HCT116 (cell line): ENCODE measurements around the gene OPTN. TPM values are rescaled to one million over a fixed set of nuclear protein-coding genes. Genes with fewer than 3 reads are reported as not detected.

Experiments
- ATAC-seq: fragments of 200-7000 bp; cut with Tn5 transposase; 2 replicates; pipeline ENCODE4 v1.9.1; 2020; ENCODE audit warnings: mild to moderate bottlenecking, moderate library complexity
- BruUV-seq: library from RNA; stranded (reverse); fragments of 400-500 nt; replicated peaks from 2 replicates; lab custom pipeline; 2021; lab: Mats Ljungman, UMichigan
- CTCF ChIA-PET: fragments of 300-600 bp; sonication (Branson Sonifier 250); formaldehyde crosslinking; loops from one replicate; lab custom pipeline; 2021; ENCODE audit warnings: antibody characterized with exemption; lab: Charles Lee
- POLR2A ChIA-PET: fragments of 300-600, 350-600 bp; sonication (Branson Sonifier 250); formaldehyde crosslinking; loops from one replicate; lab custom pipeline; 2021; ENCODE audit warnings: antibody characterized with exemption; lab: Charles Lee
- RAD21 ChIA-PET, 2 experiments: fragments of 300-600 bp; sonication (Branson Sonifier 250); formaldehyde crosslinking; loops; one replicate each; lab custom pipeline; 2023; ENCODE audit warnings: low total read pairs in 2 of 2; ENCODE audit not compliant: uncharacterized antibody in 2 of 2, unreplicated experiment in 2 of 2, low non-redundant PET in 1 of 2; lab: Charles Lee
- DNase-seq: peaks from one replicate; pipeline ENCODE4 v3.0.0-alpha.2; 2010; ENCODE audit warnings: low read depth, low spot score
- H2AFZ ChIP-seq: fragments of 200-600 bp; shearing (Covaris generic), sonication (generic); 2 replicates; pipeline ENCODE4 v1.6.1; 2017; ENCODE audit warnings: low read depth, mixed run types, mixed read lengths, antibody characterized with exemption, low read length; ENCODE audit not compliant: poor library complexity, severe bottlenecking
- H3K27ac ChIP-seq: 2 replicates; pipeline ENCODE4 v1.5.1; 2012; ENCODE audit warnings: low read depth, low read length
- H3K27me3 ChIP-seq: fragments of 200-600 bp; sonication (generic); 2 replicates; pipeline ENCODE4 v1.6.1; 2016; ENCODE audit warnings: mixed run types, low read length, mixed read lengths; ENCODE audit not compliant: insufficient read depth
- H3K36me3 ChIP-seq, 2 experiments: fragments of 200-500 bp in 1 of 2; fragments of 200-600 bp in 1 of 2; sonication (Bioruptor generic) in 1 of 2; sonication (generic) in 1 of 2; 2 replicates each; pipeline versions ENCODE4 v1.5.1 to v1.6.1; 2014 to 2016; ENCODE audit warnings: low read length in 2 of 2, inconsistent platforms in 1 of 2, mixed read lengths in 1 of 2, mixed run types in 1 of 2; ENCODE audit not compliant: insufficient read depth in 2 of 2, control insufficient read depth in 1 of 2
- H3K4me1 ChIP-seq, 2 experiments: fragments of 200-600 bp in 1 of 2; sonication (generic) in 1 of 2; 2 replicates each; pipeline versions ENCODE4 v1.5.1 to v1.6.1; 2012 to 2017; ENCODE audit warnings: low read length in 2 of 2, inconsistent platforms in 1 of 2, mild to moderate bottlenecking in 1 of 2, mixed read lengths in 1 of 2, mixed run types in 1 of 2, moderate library complexity in 1 of 2; ENCODE audit not compliant: insufficient read depth in 2 of 2, control insufficient read depth in 1 of 2
- H3K4me2 ChIP-seq: fragments of 200-600 bp; sonication (generic); 2 replicates; pipeline ENCODE4 v1.6.1; 2017; ENCODE audit warnings: mixed run types, low read length, mixed read lengths
- H3K4me3 ChIP-seq, 2 experiments: fragments of 200-600 bp in 1 of 2; sonication (generic) in 1 of 2; replicated peaks in 1 of 2; 2 replicates each; pipeline ENCODE4 v1.5.1; 2011 to 2016; ENCODE audit warnings: low read length in 2 of 2, control low read depth in 1 of 2, low read depth in 1 of 2, mild to moderate bottlenecking in 1 of 2, mixed read lengths in 1 of 2, mixed run types in 1 of 2
- H3K79me2 ChIP-seq: fragments of 200-600 bp; sonication (generic); 2 replicates; pipeline ENCODE4 v1.6.1; 2017; ENCODE audit warnings: mild to moderate bottlenecking, mixed run types, low read length, moderate library complexity, mixed read lengths; ENCODE audit not compliant: insufficient read depth
- H3K9ac ChIP-seq: fragments of 200-600 bp; sonication (generic); 2 replicates; pipeline ENCODE4 v1.6.1; 2016; ENCODE audit warnings: low read length, mixed read lengths
- H3K9me2 ChIP-seq: fragments of 200-600 bp; sonication (generic), shearing (Covaris generic); 2 replicates; pipeline ENCODE4 v1.6.1; 2017; ENCODE audit warnings: mixed run types, mild to moderate bottlenecking, moderate library complexity; ENCODE audit not compliant: insufficient read depth
- H3K9me3 ChIP-seq, 2 experiments: fragments of 200-500 bp in 1 of 2; fragments of 200-600 bp in 1 of 2; sonication (Bioruptor generic) in 1 of 2; sonication (generic) in 1 of 2; 2 replicates each; pipeline ENCODE4 v1.6.1; 2014 to 2017; ENCODE audit warnings: low read length in 2 of 2, mixed read lengths in 2 of 2, inconsistent platforms in 1 of 2, low read depth in 1 of 2, mild to moderate bottlenecking in 1 of 2, mixed run types in 1 of 2, moderate library complexity in 1 of 2; ENCODE audit not compliant: control insufficient read depth in 1 of 2, insufficient read depth in 1 of 2
- H4K20me1 ChIP-seq: fragments of 200-600 bp; sonication (generic), shearing (Covaris generic); 2 replicates; pipeline ENCODE4 v1.6.1; 2017; ENCODE audit warnings: mixed run types, mild to moderate bottlenecking, moderate library complexity; ENCODE audit not compliant: insufficient read depth
- CBX3 ChIP-seq: IDR thresholded peaks from 2 replicates; pipeline ENCODE4 v1.6.1; 2012; ENCODE audit warnings: low read depth
- CEBPB ChIP-seq: IDR thresholded peaks from 2 replicates; pipeline ENCODE4 v1.6.1; 2012; ENCODE audit warnings: low read depth
- CTCF ChIP-seq, 3 experiments: fragments of 200-600 bp in 1 of 3; sonication (generic) in 1 of 3; IDR thresholded peaks in 2 of 3; conservative IDR thresholded peaks in 1 of 3; 2 replicates each; pipeline ENCODE4 v1.5.1; 2012 to 2017; ENCODE audit warnings: low read depth in 2 of 3, low read length in 2 of 3, antibody characterized with exemption in 1 of 3, borderline replicate concordance in 1 of 3, control low read depth in 1 of 3, mild to moderate bottlenecking in 1 of 3, mixed read lengths in 1 of 3, mixed run types in 1 of 3, moderate library complexity in 1 of 3; ENCODE audit not compliant: insufficient read depth in 1 of 3
- EGR1 ChIP-seq: IDR thresholded peaks from 2 replicates; pipeline ENCODE4 v1.6.1; 2012; ENCODE audit warnings: low read depth
- ELF1 ChIP-seq: IDR thresholded peaks from 2 replicates; pipeline ENCODE4 v1.6.1; 2012; ENCODE audit warnings: low read depth, borderline replicate concordance
- EZH2phosphoT487 ChIP-seq: fragments of 200-600 bp; IDR thresholded peaks from 2 replicates; pipeline ENCODE4 v1.6.1; 2018; ENCODE audit warnings: antibody characterized with exemption, borderline replicate concordance
- FOSL1 ChIP-seq: IDR thresholded peaks from 2 replicates; pipeline ENCODE4 v1.6.1; 2012; ENCODE audit warnings: low read depth
- JUND ChIP-seq: IDR thresholded peaks from 2 replicates; pipeline ENCODE4 v1.6.1; 2012
- POLR2A ChIP-seq: IDR thresholded peaks from 2 replicates; pipeline ENCODE4 v1.7.0; 2011; ENCODE audit warnings: borderline replicate concordance; ENCODE audit not compliant: insufficient read depth, insufficient read length; ENCODE audit errors: extremely low read depth
- POLR2AphosphoS5 ChIP-seq: IDR thresholded peaks from 2 replicates; pipeline ENCODE4 v1.6.1; 2011; ENCODE audit warnings: mild to moderate bottlenecking, low read depth, low read length, moderate library complexity
- SIN3A ChIP-seq: IDR thresholded peaks from 2 replicates; pipeline ENCODE4 v1.6.1; 2012; ENCODE audit warnings: low read depth
- SP1 ChIP-seq: IDR thresholded peaks from 2 replicates; pipeline ENCODE4 v1.6.1; 2012; ENCODE audit warnings: low read depth
- SRF ChIP-seq: IDR thresholded peaks from 2 replicates; pipeline ENCODE4 v1.6.1; 2012; ENCODE audit warnings: low read depth
- YY1 ChIP-seq: IDR thresholded peaks from 2 replicates; pipeline ENCODE4 v1.6.1; 2011; ENCODE audit warnings: low read length, low read depth, moderate library complexity, mild to moderate bottlenecking; ENCODE audit not compliant: insufficient replicate concordance; ENCODE audit errors: extremely low read depth
- ZNF274 ChIP-seq: fragments of 200-500 bp; sonication (Bioruptor generic); IDR thresholded peaks from 2 replicates; pipeline ENCODE4 v1.6.1; 2014; ENCODE audit warnings: mild to moderate bottlenecking, low read depth, low read length, inconsistent platforms
- intact Hi-C: fragments of 100-400 bp; cut with micrococcal nuclease; formaldehyde crosslinking; loops from 2 replicates; pipeline ENCODE4 v1.10.0; 2022
- total RNA-seq: library from RNA; stranded (reverse); gene quantifications from one replicate; pipeline ENCODE4 v1.2.1, GENCODE V29; 2021; ENCODE audit not compliant: unreplicated experiment
- TF ChIP-seq, protein P1 (sequence below): IDR thresholded peaks from 2 replicates; pipeline ENCODE4 v1.6.1; 2012; ENCODE audit warnings: low read depth
- TF ChIP-seq, protein P2 (sequence below): IDR thresholded peaks from 2 replicates; pipeline ENCODE4 v1.6.1; 2012
- TF ChIP-seq, protein P3 (sequence below): IDR thresholded peaks from 2 replicates; pipeline ENCODE4 v1.6.1; 2012

OPTN gene
- total RNA-seq, 1 experiment from 2014 or later = 17.0 TPM

DNA sequence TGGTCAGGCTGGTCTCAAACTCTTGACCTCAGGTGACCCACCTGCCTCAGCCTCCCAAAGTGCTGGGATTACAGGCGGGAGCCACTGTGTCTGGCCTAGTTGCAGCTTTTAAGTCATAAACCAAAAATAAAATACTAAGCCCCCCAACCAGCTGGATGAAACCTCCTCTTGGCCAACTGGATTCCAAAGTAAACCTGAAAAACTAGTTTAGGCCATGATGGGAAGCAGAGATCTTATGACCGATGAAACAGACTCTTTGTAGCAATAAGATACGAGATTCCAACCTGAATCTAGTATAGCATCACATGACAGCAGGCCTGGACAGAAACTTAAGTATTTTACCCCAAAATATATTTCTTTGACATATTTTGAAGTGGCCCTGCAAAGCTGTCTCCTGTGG, 52.3 kb downstream of the OPTN start:
- no peak overlapping the region for H3K4me2 ChIP-seq
- no peak for DNase-seq

More for the DNA sequence above, 52.3 kb downstream of the OPTN start:
- Histone ChIP-seq H3K36me3 (no peaks in the 10 kb centered on the region), H3K9me2 (no peaks in the 10 kb centered on the region), H3K9me3 (no peaks in the 10 kb centered on the region), H3K27me3 (no peaks in the 10 kb centered on the region), H4K20me1 (no peaks in the 10 kb centered on the region), H3K4me3 (no peak overlapping the region), H3K27ac (no peak overlapping the region), H3K9ac (no peak overlapping the region), H3K4me1 (peaks cover 4 to 10% of the 10 kb centered on the region in 2 experiments; a peak in 3 of 4 replicates), H2AFZ (no peak overlapping the region), H3K79me2 (no peaks in the 10 kb centered on the region)
- ATAC-seq = no peak
- intact Hi-C loops = no loop called here
- CTCF ChIA-PET = no interaction called here
- RAD21 ChIA-PET = no interaction called here
- no peak for TF ChIP-seq EGR1
- TF ChIP-seq CEBPB = no peak
- TF ChIP-seq, protein P1, sequence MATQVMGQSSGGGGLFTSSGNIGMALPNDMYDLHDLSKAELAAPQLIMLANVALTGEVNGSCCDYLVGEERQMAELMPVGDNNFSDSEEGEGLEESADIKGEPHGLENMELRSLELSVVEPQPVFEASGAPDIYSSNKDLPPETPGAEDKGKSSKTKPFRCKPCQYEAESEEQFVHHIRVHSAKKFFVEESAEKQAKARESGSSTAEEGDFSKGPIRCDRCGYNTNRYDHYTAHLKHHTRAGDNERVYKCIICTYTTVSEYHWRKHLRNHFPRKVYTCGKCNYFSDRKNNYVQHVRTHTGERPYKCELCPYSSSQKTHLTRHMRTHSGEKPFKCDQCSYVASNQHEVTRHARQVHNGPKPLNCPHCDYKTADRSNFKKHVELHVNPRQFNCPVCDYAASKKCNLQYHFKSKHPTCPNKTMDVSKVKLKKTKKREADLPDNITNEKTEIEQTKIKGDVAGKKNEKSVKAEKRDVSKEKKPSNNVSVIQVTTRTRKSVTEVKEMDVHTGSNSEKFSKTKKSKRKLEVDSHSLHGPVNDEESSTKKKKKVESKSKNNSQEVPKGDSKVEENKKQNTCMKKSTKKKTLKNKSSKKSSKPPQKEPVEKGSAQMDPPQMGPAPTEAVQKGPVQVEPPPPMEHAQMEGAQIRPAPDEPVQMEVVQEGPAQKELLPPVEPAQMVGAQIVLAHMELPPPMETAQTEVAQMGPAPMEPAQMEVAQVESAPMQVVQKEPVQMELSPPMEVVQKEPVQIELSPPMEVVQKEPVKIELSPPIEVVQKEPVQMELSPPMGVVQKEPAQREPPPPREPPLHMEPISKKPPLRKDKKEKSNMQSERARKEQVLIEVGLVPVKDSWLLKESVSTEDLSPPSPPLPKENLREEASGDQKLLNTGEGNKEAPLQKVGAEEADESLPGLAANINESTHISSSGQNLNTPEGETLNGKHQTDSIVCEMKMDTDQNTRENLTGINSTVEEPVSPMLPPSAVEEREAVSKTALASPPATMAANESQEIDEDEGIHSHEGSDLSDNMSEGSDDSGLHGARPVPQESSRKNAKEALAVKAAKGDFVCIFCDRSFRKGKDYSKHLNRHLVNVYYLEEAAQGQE = no peak
- TF ChIP-seq, protein P2, sequence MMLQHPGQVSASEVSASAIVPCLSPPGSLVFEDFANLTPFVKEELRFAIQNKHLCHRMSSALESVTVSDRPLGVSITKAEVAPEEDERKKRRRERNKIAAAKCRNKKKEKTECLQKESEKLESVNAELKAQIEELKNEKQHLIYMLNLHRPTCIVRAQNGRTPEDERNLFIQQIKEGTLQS = no peak
- TF ChIP-seq POLR2AphosphoS5 = no peak
- no peak for TF ChIP-seq SP1
- no peak for TF ChIP-seq YY1
- no peak for TF ChIP-seq CBX3
- no peak for TF ChIP-seq ZNF274
- TF ChIP-seq SRF = no peak
- TF ChIP-seq SIN3A = no peak
- no peak for TF ChIP-seq CTCF (IDR thresholded peaks at IDR 0.05 in 2 of 3, conservative IDR thresholded peaks at IDR 0.05 in 1 of 3; ENCODE audit: borderline replicate concordance in 1 of 3, insufficient read depth in 1 of 3, low read depth in 2 of 3, low read length in 2 of 3)
- TF ChIP-seq, protein P3, sequence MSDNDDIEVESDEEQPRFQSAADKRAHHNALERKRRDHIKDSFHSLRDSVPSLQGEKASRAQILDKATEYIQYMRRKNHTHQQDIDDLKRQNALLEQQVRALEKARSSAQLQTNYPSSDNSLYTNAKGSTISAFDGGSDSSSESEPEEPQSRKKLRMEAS = no peak
- TF ChIP-seq POLR2A = no peak
- TF ChIP-seq ELF1 = no peak
- no peak for TF ChIP-seq EZH2phosphoT487
- no peak for TF ChIP-seq JUND
- no peak for TF ChIP-seq FOSL1
- no TSS peak for BruUV-seq
- POLR2A ChIA-PET = no interaction called here
